PC-3 (cell line): ENCODE data around the gene PSAPL1. TPM values are rescaled to one million over a fixed set of nuclear protein-coding genes. Genes with fewer than 3 reads are reported as not detected.

Source experiments
- ATAC-seq: fragments of 200-7000 bp; cut with Tn5 transposase; 2 replicates; pipeline ENCODE4 v1.9.1; 2020; ENCODE audit warnings: mild to moderate bottlenecking, moderate library complexity
- BruUV-seq: library from RNA; stranded (reverse); fragments of 400-500 nt; replicated peaks from 2 replicates; lab custom pipeline; 2021; lab: Mats Ljungman, UMichigan
- CTCF ChIA-PET: fragments of 300-600 bp; sonication (Branson Sonifier 250); formaldehyde crosslinking; loops from one replicate; lab custom pipeline; 2022; ENCODE audit warnings: antibody characterized with exemption; lab: Charles Lee
- POLR2A ChIA-PET: fragments of 300-600 bp; sonication (Branson Sonifier 250); formaldehyde crosslinking; loops from one replicate; lab custom pipeline; 2022; ENCODE audit warnings: antibody characterized with exemption; ENCODE audit not compliant: unreplicated experiment; lab: Charles Lee
- DNase-seq: peaks from one replicate; pipeline ENCODE4 v3.0.0-alpha.2; 2015
- H2AFZ ChIP-seq: fragments of 300-600 bp; sonication (generic); 2 replicates; pipeline ENCODE4 v1.6.0; 2016; ENCODE audit warnings: antibody characterized with exemption, low read length
- H3F3A ChIP-seq: fragments of 300-600 bp; sonication (generic); one replicate; pipeline ENCODE4 v1.6.0; 2017; ENCODE audit warnings: antibody characterized with exemption, low read length, control low read depth, mild to moderate bottlenecking; ENCODE audit not compliant: unreplicated experiment
- H3K27ac ChIP-seq: fragments of 300-600 bp; sonication (generic); 2 replicates; pipeline ENCODE4 v1.5.1; 2016; ENCODE audit warnings: mild to moderate bottlenecking, low read length
- H3K27me3 ChIP-seq: fragments of 300-600 bp; sonication (generic); 2 replicates; pipeline ENCODE4 v1.6.1; 2016; ENCODE audit warnings: low read length, mixed read lengths
- H3K36me3 ChIP-seq: fragments of 300-600 bp; sonication (generic); 2 replicates; pipeline ENCODE4 v1.6.1; 2016; ENCODE audit warnings: low read depth, mixed run types, low read length, mixed read lengths
- H3K4me1 ChIP-seq: fragments of 300-600 bp; sonication (generic); 2 replicates; pipeline ENCODE4 v1.5.1; 2016; ENCODE audit warnings: low read length; ENCODE audit not compliant: insufficient read depth
- H3K4me2 ChIP-seq: fragments of 300-600 bp; sonication (generic); 2 replicates; pipeline ENCODE4 v1.6.0; 2016; ENCODE audit warnings: low read length
- H3K4me3 ChIP-seq: fragments of 300-600 bp; sonication (generic); 2 replicates; pipeline ENCODE4 v1.5.1; 2016; ENCODE audit warnings: mild to moderate bottlenecking, low read length, mixed read lengths
- H3K79me2 ChIP-seq: fragments of 300-600 bp; sonication (generic); 2 replicates; pipeline ENCODE4 v1.6.1; 2017; ENCODE audit warnings: low read length, mixed read lengths
- H3K9ac ChIP-seq: fragments of 300-600 bp; sonication (generic); 2 replicates; pipeline ENCODE4 v1.6.0; 2016; ENCODE audit warnings: mild to moderate bottlenecking, low read length
- H3K9me2 ChIP-seq: fragments of 300-600 bp; sonication (generic); replicated peaks from 2 replicates; pipeline ENCODE4 v1.6.1; 2016; ENCODE audit warnings: mixed run types, low read length, mixed read lengths
- H3K9me3 ChIP-seq: fragments of 300-600 bp; sonication (generic); 2 replicates; pipeline ENCODE4 v1.6.1; 2016; ENCODE audit warnings: low read length, mixed read lengths
- H4K20me1 ChIP-seq: fragments of 300-600 bp; sonication (generic); 2 replicates; pipeline ENCODE4 v1.6.1; 2016; ENCODE audit warnings: low read length, mixed read lengths
- CTCF ChIP-seq: fragments of 300-600 bp; sonication (generic); conservative IDR thresholded peaks from 2 replicates; pipeline ENCODE4 v1.5.1; 2017; ENCODE audit warnings: antibody characterized with exemption, low read depth, mild to moderate bottlenecking, low read length
- EZH2 ChIP-seq: fragments of 300-600 bp; sonication (generic); IDR thresholded peaks from one replicate; pipeline ENCODE4 v1.6.1; 2017; ENCODE audit warnings: antibody characterized with exemption, mild to moderate bottlenecking, low read length; ENCODE audit not compliant: unreplicated experiment
- EZH2phosphoT487 ChIP-seq: fragments of 300-600 bp; sonication (generic); IDR thresholded peaks from 2 replicates; pipeline ENCODE4 v1.6.1; 2018; ENCODE audit warnings: mild to moderate bottlenecking, antibody characterized with exemption, low read length, borderline replicate concordance
- intact Hi-C: fragments of 100-400 bp; cut with micrococcal nuclease; formaldehyde crosslinking; loops from 2 replicates; pipeline ENCODE4 v1.9.0; 2023
- total RNA-seq: library from RNA; depleted of rRNA; stranded (reverse); fragments of >200 nt; gene quantifications from 2 replicates; pipeline ENCODE4 v1.2.3, GENCODE V29; 2014

Gene PSAPL1
- total RNA-seq, 1 experiment from 2014 or later: 0.15 TPM

DNA sequence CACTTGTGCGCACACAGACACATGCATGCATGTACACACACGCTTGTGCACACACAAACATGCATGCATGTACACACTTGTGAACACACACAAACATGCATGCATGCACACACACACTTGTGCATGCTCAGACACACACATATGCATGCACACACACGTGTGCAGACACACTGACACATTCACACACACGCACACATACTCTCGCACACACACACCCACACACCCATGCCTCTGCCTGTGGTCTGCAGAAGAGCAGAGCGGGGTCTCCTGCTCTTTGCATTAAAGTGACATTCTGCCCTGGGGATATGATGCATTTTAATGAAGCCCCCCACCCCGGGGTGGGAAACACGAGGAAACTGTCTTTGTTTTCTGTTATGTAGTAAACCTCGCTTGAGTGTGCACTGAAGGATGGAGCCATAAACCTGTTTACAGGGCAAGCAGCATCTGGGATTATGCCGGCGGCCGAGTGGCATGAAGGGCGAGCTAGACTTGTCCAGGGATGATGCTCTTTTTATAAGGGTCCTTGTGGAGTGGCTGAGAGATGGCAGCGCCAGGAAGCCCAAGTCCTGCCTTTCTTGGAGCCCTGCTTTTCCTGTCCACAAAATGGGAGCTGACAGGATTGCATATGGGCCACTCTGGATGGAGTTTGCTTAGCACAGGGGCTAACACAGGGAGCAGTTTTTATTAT lies 17.8 kb downstream of the PSAPL1 start:
- no TSS peak for BruUV-seq
- Histone ChIP-seq H4K20me1 (no peaks in the 10 kb centered on the region), H3K9me2 (no peaks in the 10 kb centered on the region), H3K9ac (no peak overlapping the region), H3K36me3 (no peaks in the 10 kb centered on the region), H3K27ac (no peak overlapping the region), H3F3A (no peaks in the 10 kb centered on the region), H3K9me3 (no peaks in the 10 kb centered on the region), H3K27me3 (no peaks in the 10 kb centered on the region), H3K4me3 (no peak overlapping the region), H3K4me2 (no peak overlapping the region), H3K79me2 (no peaks in the 10 kb centered on the region), H2AFZ (no peak overlapping the region), H3K4me1 (no peaks in the 10 kb centered on the region)
- POLR2A ChIA-PET: no interaction called here
- intact Hi-C loops: no loop called here
- TF ChIP-seq CTCF (no peak), EZH2phosphoT487 (no peak), EZH2 (no peak)
- CTCF ChIA-PET: no interaction called here
- DNase-seq: no peak
- no peak for ATAC-seq

GRCh38 chr4:7415927-7416686 lies 18.6 kb downstream of the PSAPL1 start:
- Histone ChIP-seq H3K79me2 (no peaks in the 10 kb centered on the region), H3K4me2 (no peak overlapping the region), H3K9ac (no peak overlapping the region), H3K27me3 (no peaks in the 10 kb centered on the region), H3K4me3 (no peak overlapping the region), H3K27ac (no peak overlapping the region), H3K9me3 (no peaks in the 10 kb centered on the region), H3K36me3 (no peaks in the 10 kb centered on the region), H3K4me1 (no peaks in the 10 kb centered on the region), H2AFZ (no peak overlapping the region), H4K20me1 (no peaks in the 10 kb centered on the region), H3K9me2 (no peaks in the 10 kb centered on the region), H3F3A (no peaks in the 10 kb centered on the region)
- intact Hi-C loops: no loop called here
- TF ChIP-seq CTCF: no peak
- TF ChIP-seq EZH2phosphoT487: no peak
- DNase-seq (no peak), ATAC-seq (no peak)
- ChIA-PET CTCF (no interaction called here), POLR2A (no interaction called here)
- no TSS peak for BruUV-seq
